Cardiac muscle cell (in vitro differentiated cells and primary cell): ENCODE data around the gene TRIOBP. TPM values are rescaled to one million over a fixed set of nuclear protein-coding genes. Genes with fewer than 3 reads are reported as not detected.
"Not testable (repeated sequence)": the region's sequence is repeated elsewhere in the genome, so short reads cannot be mapped to it uniquely, and the experiment has no call there.

ENCODE experiments used
- DNase-seq, 2 donors: peaks; one replicate each; pipeline versions ENCODE4 v3.0.0 to v3.0.0-alpha.2; 2010 to 2017; ENCODE audit warnings: low read depth in 1 of 2, low spot score in 1 of 2
- H3K27ac ChIP-seq: fragments of 200-600 bp; sonication (generic); 2 replicates; pipeline ENCODE4 v1.5.1; 2016
- H3K27me3 ChIP-seq: fragments of 200-600 bp; sonication (generic); 2 replicates; pipeline ENCODE4 v1.6.0; 2016; ENCODE audit warnings: control low read depth
- H3K36me3 ChIP-seq: fragments of 200-600 bp; sonication (generic); 2 replicates; pipeline ENCODE4 v1.5.1; 2016; ENCODE audit warnings: control low read depth
- H3K4me1 ChIP-seq: fragments of 200-600 bp; sonication (generic); 2 replicates; pipeline ENCODE4 v1.8.1; 2017; ENCODE audit warnings: low read depth, mild to moderate bottlenecking, mixed run types
- H3K4me3 ChIP-seq: fragments of 200-600 bp; sonication (generic); 2 replicates; pipeline ENCODE4 v1.5.1; 2016; ENCODE audit warnings: mild to moderate bottlenecking
- H3K9me3 ChIP-seq: fragments of 200-600 bp; sonication (generic); 2 replicates; pipeline ENCODE4 v1.5.1; 2017; ENCODE audit warnings: low read depth, mild to moderate bottlenecking, control low read depth
- polyA plus RNA-seq: library from polyadenylated mRNA; unstranded; fragments of >200 nt; fragmentation: Nextera tagmentation; extraction: Ambion mirVana; gene quantifications from 2 replicates; pipeline ENCODE4 v1.2.1, GENCODE V29; 2016
- total RNA-seq: library from RNA; depleted of rRNA; stranded (reverse); fragments of >200 nt; gene quantifications from 2 replicates; pipeline ENCODE4 v1.2.3, GENCODE V29; 2016
- TF ChIP-seq, protein P1 (sequence below): IDR thresholded peaks from 2 replicates; pipeline ENCODE4 v1.5.1; 2012; ENCODE audit warnings: low read depth, mild to moderate bottlenecking, low read length

TRIOBP gene
- total and polyA plus RNA-seq, 2 experiments from 2014 or later: 150 to 202 TPM

DNA sequence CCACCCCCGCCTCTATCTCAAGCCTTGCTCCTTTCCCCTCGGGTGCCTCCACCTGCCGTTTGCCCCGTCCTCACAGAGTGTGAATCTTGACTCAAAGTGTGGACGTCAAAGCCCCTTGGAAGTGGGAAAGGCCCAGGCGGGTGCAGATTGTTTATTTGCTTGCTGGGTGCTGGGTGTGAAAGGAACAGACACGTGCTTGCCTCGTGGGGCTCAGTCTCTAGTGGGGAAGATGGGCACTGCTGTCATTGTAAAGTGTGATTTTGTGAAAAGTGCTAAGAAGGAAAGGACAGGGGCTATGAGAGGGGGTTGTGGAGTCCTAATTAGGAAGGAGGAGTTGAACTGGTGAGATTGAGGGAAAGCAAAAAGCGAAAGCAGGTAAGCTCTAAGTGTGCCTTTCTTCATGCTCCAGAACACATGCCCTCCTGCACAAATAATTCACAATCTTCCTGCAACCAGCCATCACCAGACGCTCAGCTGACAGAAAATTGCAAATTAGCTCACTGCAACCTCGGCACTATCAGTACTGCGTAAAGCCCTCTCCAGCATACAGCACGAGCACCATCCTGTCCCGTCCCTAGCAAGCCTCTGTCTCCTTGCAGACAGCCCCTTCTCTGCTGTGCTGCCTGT lies 101.1 kb downstream of the TRIOBP start:
- Histone ChIP-seq H3K4me3 (no peak overlapping the region), H3K27me3 (no peaks in the 10 kb centered on the region), H3K4me1 (no peaks in the 10 kb centered on the region), H3K9me3 (no peaks in the 10 kb centered on the region), H3K36me3 (no peaks in the 10 kb centered on the region), H3K27ac (no peak overlapping the region)
- DNase-seq: no peak
- TF ChIP-seq, protein P1, sequence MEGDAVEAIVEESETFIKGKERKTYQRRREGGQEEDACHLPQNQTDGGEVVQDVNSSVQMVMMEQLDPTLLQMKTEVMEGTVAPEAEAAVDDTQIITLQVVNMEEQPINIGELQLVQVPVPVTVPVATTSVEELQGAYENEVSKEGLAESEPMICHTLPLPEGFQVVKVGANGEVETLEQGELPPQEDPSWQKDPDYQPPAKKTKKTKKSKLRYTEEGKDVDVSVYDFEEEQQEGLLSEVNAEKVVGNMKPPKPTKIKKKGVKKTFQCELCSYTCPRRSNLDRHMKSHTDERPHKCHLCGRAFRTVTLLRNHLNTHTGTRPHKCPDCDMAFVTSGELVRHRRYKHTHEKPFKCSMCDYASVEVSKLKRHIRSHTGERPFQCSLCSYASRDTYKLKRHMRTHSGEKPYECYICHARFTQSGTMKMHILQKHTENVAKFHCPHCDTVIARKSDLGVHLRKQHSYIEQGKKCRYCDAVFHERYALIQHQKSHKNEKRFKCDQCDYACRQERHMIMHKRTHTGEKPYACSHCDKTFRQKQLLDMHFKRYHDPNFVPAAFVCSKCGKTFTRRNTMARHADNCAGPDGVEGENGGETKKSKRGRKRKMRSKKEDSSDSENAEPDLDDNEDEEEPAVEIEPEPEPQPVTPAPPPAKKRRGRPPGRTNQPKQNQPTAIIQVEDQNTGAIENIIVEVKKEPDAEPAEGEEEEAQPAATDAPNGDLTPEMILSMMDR: no peak

GRCh38 chr22:37799979-37800378 lies 103.1 kb downstream of the TRIOBP start:
- not testable (repeated sequence) for H3K27me3 ChIP-seq, H3K4me3 ChIP-seq, H3K9me3 ChIP-seq, DNase-seq, H3K4me1 ChIP-seq, H3K27ac ChIP-seq, H3K36me3 ChIP-seq

GRCh38 chr22:37801946-37802309 lies 105.1 kb downstream of the TRIOBP start:
- Histone ChIP-seq H3K4me3 (peak overlapping the region; percentile 63), H3K27ac (no peak overlapping the region), H3K36me3 (no peaks in the 10 kb centered on the region), H3K4me1 (peaks cover 11% of the 10 kb centered on the region), H3K27me3 (no peaks in the 10 kb centered on the region), H3K9me3 (no peaks in the 10 kb centered on the region)
- TF ChIP-seq, protein P1: no peak
- no peak for DNase-seq

DNA sequence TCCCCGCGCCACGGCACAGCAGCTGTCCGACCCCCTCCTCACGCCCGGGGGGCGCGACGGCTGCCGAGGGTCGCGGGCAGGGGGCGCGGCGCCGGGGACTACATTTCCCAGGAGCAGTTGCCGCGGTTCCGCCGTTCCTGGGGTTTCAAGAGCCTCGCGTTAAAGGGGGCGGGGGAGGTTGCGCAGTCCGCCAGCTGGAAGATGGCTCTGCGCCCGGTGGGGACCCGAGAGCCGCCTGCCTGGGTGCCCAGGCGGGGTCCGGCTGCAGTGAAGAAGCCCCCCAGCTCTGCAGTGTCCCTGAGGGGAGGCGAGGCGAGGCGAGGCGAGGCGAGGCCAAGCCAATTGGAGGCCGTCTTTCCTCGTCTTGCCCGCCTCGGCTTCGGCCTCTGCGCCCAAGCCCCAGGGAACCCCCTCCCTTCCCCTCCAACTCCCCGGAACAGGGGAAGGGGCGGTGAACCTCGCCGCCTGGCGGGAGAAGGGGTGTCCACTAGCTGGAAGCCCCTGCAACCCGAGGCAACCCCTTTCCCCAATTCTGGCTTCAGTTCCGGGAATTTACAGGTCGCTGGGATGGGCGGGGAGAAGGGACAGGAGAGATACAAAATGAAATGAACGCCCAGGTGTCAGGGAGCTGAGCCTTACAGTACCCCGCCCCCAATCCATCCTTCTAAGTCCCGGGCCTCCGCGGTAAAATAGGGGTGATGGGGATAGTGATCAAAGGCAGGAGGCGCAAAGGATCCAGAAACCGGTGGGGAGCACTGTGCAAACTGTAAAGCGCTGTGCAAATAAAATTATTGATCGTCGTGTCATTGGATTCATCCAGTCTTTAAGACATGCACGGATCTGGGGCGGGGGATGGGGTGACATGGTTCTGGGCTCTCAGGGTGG lies 105.7 kb downstream of the TRIOBP start:
- H3K27ac ChIP-seq: no peak overlapping the region

GRCh38 chr22:37803195-37803638 lies 106.4 kb downstream of the TRIOBP start:
- H3K9me3 ChIP-seq: no peaks in the 10 kb centered on the region
- H3K4me1 ChIP-seq: peaks cover 12% of the 10 kb centered on the region
- no peak overlapping the region for H3K27ac ChIP-seq
- no peaks in the 10 kb centered on the region for H3K27me3 ChIP-seq
- no peaks in the 10 kb centered on the region for H3K36me3 ChIP-seq
- TF ChIP-seq, protein P1: no peak
- DNase-seq: no peak
- H3K4me3 ChIP-seq: peak overlapping the region; percentile 63

More for the DNA sequence above, 105.7 kb downstream of the TRIOBP start:
- Histone ChIP-seq H3K9me3 (no peaks in the 10 kb centered on the region), H3K4me3 (peak overlapping the region; percentile 63), H3K4me1 (peaks cover 11% of the 10 kb centered on the region), H3K36me3 (no peaks in the 10 kb centered on the region), H3K27me3 (no peaks in the 10 kb centered on the region)
- TF ChIP-seq, protein P1: no peak
- peak; percentile 61 to 83 for DNase-seq
